ENCODE measurements around the gene KCNE2.

- TF ChIP-seq TAF1 (IDR thresholded peaks at IDR 0.05; ENCODE audit: low read depth, low read length) (no peak), RNF2 (IDR thresholded peaks at IDR 0.05; ENCODE audit: borderline replicate concordance, low read depth, low read length, missing control alignments, poor library complexity, severe bottlenecking) (no peak), KDM5A (IDR thresholded peaks at IDR 0.05; ENCODE audit: low read length) (no peak), POLR2A (IDR thresholded peaks at IDR 0.05; ENCODE audit: control extremely low read depth in 1 of 2, low read depth in 2 of 2, low read length in 2 of 2) (no peak), E2F6 (IDR thresholded peaks at IDR 0.05) (no peak), CTCF (IDR thresholded peaks at IDR 0.05; ENCODE audit: control extremely low read depth in 1 of 3, insufficient read depth in 1 of 3, low read depth in 1 of 3, low read length in 3 of 3) (peak; percentile 20 to 57 (median 46); a peak in 3 of 4 replicates), HDAC2 (IDR thresholded peaks at IDR 0.05; ENCODE audit: borderline replicate concordance in 1 of 2, low read depth in 2 of 2, low read length in 2 of 2) (no peak)
Measured at GRCh38 chr21:34330055-34330454, 33.8 kb upstream of the KCNE2 start.

Measured in H1 (cell line).